H1 (cell line): Measurements from ENCODE around the gene BSDC1. TPM values are rescaled to one million over a fixed set of nuclear protein-coding genes. Genes with fewer than 3 reads are reported as not detected.

Source experiments
- CTCF ChIA-PET: fragments of 300-600 bp; sonication (Branson Sonifier 250); formaldehyde crosslinking; loops from one replicate; lab custom pipeline; 2021; ENCODE audit not compliant: partially characterized antibody; lab: Charles Lee
- POLR2A ChIA-PET: fragments of 300-600 bp; sonication (Branson Sonifier 250); formaldehyde crosslinking; loops from one replicate; lab custom pipeline; 2021; ENCODE audit warnings: inconsistent platforms; ENCODE audit not compliant: partially characterized antibody; lab: Charles Lee
- DNase-seq, 2 experiments: peaks; one replicate each; pipeline versions ENCODE4 v3.0.0 to v3.0.0-alpha.2; 2010 to 2022; ENCODE audit warnings: low spot score in 2 of 2, low read depth in 1 of 2, mixed read lengths in 1 of 2
- FAIRE-seq: peaks from 2 replicates; lab custom pipeline; 2011; peaks lifted over from hg19 to GRCh38; lab: Jason Lieb, UNC
- H2AFZ ChIP-seq: 2 replicates; pipeline ENCODE4 v1.8.1; 2012; ENCODE audit warnings: low read length, inconsistent platforms
- H2AK5ac ChIP-seq: 2 replicates; pipeline ENCODE4 v1.6.1; 2013; ENCODE audit warnings: low read depth, low read length
- H2BK120ac ChIP-seq: replicated peaks from 2 replicates; pipeline ENCODE3; 2013; ENCODE audit warnings: low read depth, low read length, inconsistent platforms
- H2BK12ac ChIP-seq: 2 replicates; pipeline ENCODE4 v1.6.1; 2013; ENCODE audit warnings: low read depth, low read length
- H2BK15ac ChIP-seq: 2 replicates; pipeline ENCODE4 v1.6.1; 2013; ENCODE audit warnings: low read length
- H2BK20ac ChIP-seq: 2 replicates; pipeline ENCODE4 v1.6.1; 2013; ENCODE audit warnings: low read length
- H2BK5ac ChIP-seq: 2 replicates; pipeline ENCODE4 v1.6.1; 2013; ENCODE audit warnings: low read depth, low read length
- H3K14ac ChIP-seq: 2 replicates; pipeline ENCODE4 v1.6.1; 2013; ENCODE audit warnings: inconsistent platforms; ENCODE audit not compliant: insufficient read length
- H3K18ac ChIP-seq: 2 replicates; pipeline ENCODE4 v1.6.1; 2013; ENCODE audit warnings: low read length; ENCODE audit errors: extremely low read depth
- H3K23ac ChIP-seq: 2 replicates; pipeline ENCODE4 v1.6.1; 2013; ENCODE audit warnings: inconsistent platforms; ENCODE audit not compliant: insufficient read length
- H3K23me2 ChIP-seq: 2 replicates; pipeline ENCODE4 v1.6.1; 2013; ENCODE audit warnings: low read depth, low read length
- H3K27ac ChIP-seq: 2 replicates; pipeline ENCODE4 v1.6.1; 2011; ENCODE audit warnings: low read depth, low read length, inconsistent platforms
- H3K27me3 ChIP-seq, 4 experiments: replicated peaks in 1 of 4; 1 replicate in 1 of 4; 2 replicates in 3 of 4; pipeline versions ENCODE4 v1.6.1 to v1.8.1; 2011 to 2013; ENCODE audit warnings: low read length in 3 of 4, mild to moderate bottlenecking in 3 of 4, inconsistent platforms in 2 of 4, mixed read lengths in 2 of 4, moderate library complexity in 1 of 4; ENCODE audit not compliant: control insufficient read depth in 3 of 4, insufficient read depth in 3 of 4; ENCODE audit errors: extremely low read depth in 1 of 4
- H3K36me3 ChIP-seq, 4 experiments: 2 replicates each; pipeline versions ENCODE4 v1.6.1 to v1.8.1; 2011 to 2013; ENCODE audit warnings: mild to moderate bottlenecking in 4 of 4, low read length in 3 of 4, moderate library complexity in 2 of 4, control low read depth in 1 of 4, inconsistent platforms in 1 of 4; ENCODE audit not compliant: insufficient read depth in 4 of 4, control insufficient read depth in 2 of 4
- H3K4ac ChIP-seq: replicated peaks from 2 replicates; pipeline ENCODE3; 2013; ENCODE audit warnings: low read length, low read depth, mixed read lengths, inconsistent platforms; ENCODE audit not compliant: insufficient read length
- H3K4me1 ChIP-seq, 4 experiments: replicated peaks in 1 of 4; 1 replicate in 1 of 4; 2 replicates in 3 of 4; pipeline versions ENCODE4 v1.6.1 to v1.8.1; 2011 to 2013; ENCODE audit warnings: low read length in 3 of 4, inconsistent platforms in 2 of 4, mixed read lengths in 1 of 4; ENCODE audit not compliant: insufficient read depth in 4 of 4, control insufficient read depth in 3 of 4
- H3K4me2 ChIP-seq, 2 experiments: 2 replicates each; pipeline versions ENCODE4 v1.6.1 to v1.8.1; 2011 to 2013; ENCODE audit warnings: low read depth in 2 of 2, low read length in 2 of 2, control low read depth in 1 of 2, inconsistent platforms in 1 of 2, mild to moderate bottlenecking in 1 of 2; ENCODE audit not compliant: insufficient read depth in 1 of 2
- H3K4me3 ChIP-seq, 4 experiments: fragments of 200-600, 300-600 bp in 1 of 4; sonication (generic), shearing (Covaris generic), sonication (Bioruptor Twin) in 1 of 4; 2 replicates each; pipeline versions ENCODE4 v1.5.1 to v1.8.1; 2011 to 2016; ENCODE audit warnings: low read length in 4 of 4, low read depth in 3 of 4, control low read depth in 2 of 4, inconsistent platforms in 2 of 4, mild to moderate bottlenecking in 2 of 4, mixed read lengths in 1 of 4, moderate library complexity in 1 of 4; ENCODE audit not compliant: insufficient read depth in 2 of 4; ENCODE audit errors: extremely low read depth in 1 of 4
- H3K56ac ChIP-seq: replicated peaks from 2 replicates; pipeline ENCODE3; 2013; ENCODE audit warnings: low read depth, mild to moderate bottlenecking, mixed read lengths, low read length, inconsistent platforms; ENCODE audit not compliant: insufficient read length
- H3K79me1 ChIP-seq: 2 replicates; pipeline ENCODE4 v1.6.1; 2013; ENCODE audit warnings: low read depth, low read length, control low read depth
- H3K79me2 ChIP-seq, 2 experiments: 2 replicates each; pipeline versions ENCODE4 v1.6.1 to v1.8.1; 2012 to 2013; ENCODE audit warnings: low read length in 2 of 2, mild to moderate bottlenecking in 2 of 2, inconsistent platforms in 1 of 2; ENCODE audit not compliant: insufficient read depth in 2 of 2, control insufficient read depth in 1 of 2
- H3K9ac ChIP-seq, 4 experiments: replicated peaks in 1 of 4; 1 replicate in 1 of 4; 2 replicates in 3 of 4; pipeline versions ENCODE4 v1.6.1 to v1.8.1; 2011 to 2013; ENCODE audit warnings: low read depth in 3 of 4, low read length in 3 of 4, control low read depth in 2 of 4, mild to moderate bottlenecking in 2 of 4, moderate library complexity in 2 of 4, inconsistent platforms in 1 of 4; ENCODE audit errors: extremely low read depth in 1 of 4
- H3K9me3 ChIP-seq, 2 experiments: 2 replicates each; pipeline versions ENCODE4 v1.6.1 to v1.8.1; 2012 to 2013; ENCODE audit warnings: mild to moderate bottlenecking in 2 of 2, moderate library complexity in 2 of 2, control low read depth in 1 of 2, inconsistent platforms in 1 of 2, low read depth in 1 of 2, low read length in 1 of 2, mixed read lengths in 1 of 2; ENCODE audit not compliant: insufficient read depth in 2 of 2
- H4K20me1 ChIP-seq, 2 experiments: replicated peaks in 1 of 2; 2 replicates each; pipeline versions ENCODE3 to v1.8.1; 2011 to 2013; ENCODE audit warnings: inconsistent platforms in 2 of 2, low read length in 2 of 2, mild to moderate bottlenecking in 1 of 2; ENCODE audit not compliant: insufficient read depth in 2 of 2, control insufficient read depth in 1 of 2
- H4K5ac ChIP-seq: 2 replicates; pipeline ENCODE4 v1.6.1; 2013; ENCODE audit warnings: low read length, low read depth, mixed read lengths, inconsistent platforms; ENCODE audit not compliant: insufficient read length
- H4K8ac ChIP-seq: 2 replicates; pipeline ENCODE4 v1.8.0; 2013; ENCODE audit warnings: mild to moderate bottlenecking, moderate library complexity, low read length, inconsistent platforms; ENCODE audit not compliant: insufficient read depth; ENCODE audit errors: extremely low read depth
- H4K91ac ChIP-seq: replicated peaks from 2 replicates; pipeline ENCODE3; 2013; ENCODE audit warnings: low read length, mixed read lengths, inconsistent platforms; ENCODE audit not compliant: insufficient read length
- FOSL1 ChIP-seq: IDR thresholded peaks from 2 replicates; pipeline ENCODE4 v1.6.1; 2011; ENCODE audit warnings: mild to moderate bottlenecking, low read depth, low read length, moderate library complexity; ENCODE audit not compliant: insufficient read depth
- KDM5A ChIP-seq: fragments of 200-600 bp; IDR thresholded peaks from 2 replicates; pipeline ENCODE4 v1.7.1; 2012; ENCODE audit warnings: mild to moderate bottlenecking, low read length, inconsistent platforms, mixed read lengths
- POLR2AphosphoS5 ChIP-seq: IDR thresholded peaks from 2 replicates; pipeline ENCODE4 v1.6.1; 2011; ENCODE audit warnings: low read depth, low read length
- WGBS, 2 experiments: shearing (Covaris generic) in 1 of 2; methylation state at CpG; one replicate each; pipeline versions ENCODE4 v1.1.6 to v1.1.7; 2013 to 2015; ENCODE audit warnings: low lambda C conversion rate in 2 of 2, mixed read lengths in 2 of 2, inconsistent platforms in 1 of 2, low coverage in 1 of 2, missing lambda C conversion rate in 1 of 2; ENCODE audit not compliant: insufficient replicate concordance in 2 of 2, insufficient coverage in 1 of 2, insufficient read length in 1 of 2; ENCODE audit errors: extremely low coverage in 1 of 2, missing lambda C conversion rate in 1 of 2; 5-methylcytosine and 5-hydroxymethylcytosine counted together
- polyA plus RNA-seq, 7 experiments: library from polyadenylated mRNA; depleted of rRNA in 3 of 7; stranded (reverse) in 5 of 7; unstranded in 2 of 7; fragments of >200 nt in 5 of 7; fragments of 200-250 nt in 2 of 7; gene quantifications; 1 replicate in 5 of 7; 2 replicates in 1 of 7; 4 replicates in 1 of 7; pipeline versions ENCODE4 v1.2.1 to v1.2.3, GENCODE V29; 2011 to 2013; ENCODE audit warnings: missing spikeins in 2 of 7, mixed read lengths in 2 of 7
- total RNA-seq: library from RNA; stranded (reverse); fragmentation: NEBNext Ultra II Directional; extraction: Animal tissue kit (Norgen Biotek cat#: 25700); gene quantifications from 2 replicates; pipeline ENCODE4 v1.2.1, GENCODE V29; 2021

The BSDC1 gene
- total and polyA plus RNA-seq, 2 of the 8 experiments (the other 6 are each of a cell fraction or from before 2014, with no cell fraction given), result 24.8 to 40.7 TPM

- H2BK12ac ChIP-seq, result peak overlapping the region; percentile 27; the same call in 1 of the 2 replicates
- H3K4ac ChIP-seq, result no peak overlapping the region
- H2AFZ ChIP-seq, result no peak overlapping the region
- no peak overlapping the region for H3K18ac ChIP-seq
- 0 out of 2 replicates have a peak overlapping the region, but pooled peaks have one; percentile 81 for H2BK15ac ChIP-seq
- CTCF ChIA-PET, result interaction anchor here (1.7 kb wide), 1 partner anchor 17 kb away, joined by 3 read pairs; no protein-coding TSS in a partner anchor
- H3K56ac ChIP-seq, result no peak overlapping the region
- no peak overlapping the region for H3K27ac ChIP-seq
- no peaks in the 10 kb centered on the region for H3K9me3 ChIP-seq
- no peak overlapping the region for H2BK120ac ChIP-seq
- no peak overlapping the region for H4K5ac ChIP-seq
- no peak overlapping the region for H3K9ac ChIP-seq
- no peak overlapping the region for H3K4me2 ChIP-seq
- WGBS, 2 experiments, result 92% methylated on average over 5 of the region's 5 CpGs; no CpG with 5 or more reads in 1 of the 2 experiments
- POLR2A ChIA-PET, result interaction anchor here (0.6 to 17.1 kb wide), 4 partner anchors 6 to 239 kb away, joined by 3 to 321 read pairs (median 163); partner anchors contain the start of gene MARCKSL1
- H3K23ac ChIP-seq, result no peak overlapping the region
- H4K20me1 ChIP-seq, result peaks cover 0 to 2% of the 10 kb centered on the region in 2 experiments
- H2BK5ac ChIP-seq, result no peak overlapping the region
- H3K79me1 ChIP-seq, result peaks cover 2% of the 10 kb centered on the region; the same call in 1 of the 2 replicates
- TF ChIP-seq POLR2AphosphoS5, result no peak
- TF ChIP-seq KDM5A, result no peak
- no peak for TF ChIP-seq FOSL1
- peaks cover 0 to 5% (median under 1%) of the 10 kb centered on the region in 4 experiments; a peak in 4 of 8 replicates for H3K36me3 ChIP-seq
- H2BK20ac ChIP-seq, result no peak overlapping the region
- no peak for DNase-seq
- no peak overlapping the region for H4K8ac ChIP-seq
- H3K79me2 ChIP-seq, result peaks cover 3 to 8% of the 10 kb centered on the region in 2 experiments; a peak in 3 of 4 replicates
- no peak for FAIRE-seq
- peaks cover 0 to 21% (median 16%) of the 10 kb centered on the region in 4 experiments; a peak in 6 of 7 replicates for H3K4me1 ChIP-seq
- no peak overlapping the region for H2AK5ac ChIP-seq
- H3K27me3 ChIP-seq, result peaks cover 0 to 7% (median 2%) of the 10 kb centered on the region in 4 experiments; a peak in 4 of 7 replicates
- H3K4me3 ChIP-seq, result no peak overlapping the region
- no peak overlapping the region for H3K14ac ChIP-seq
- H4K91ac ChIP-seq, result no peak overlapping the region
- peaks cover 8% of the 10 kb centered on the region; the same call in 1 of the 2 replicates for H3K23me2 ChIP-seq
Measured at GRCh38 chr1:32339363-32339978, 54.8 kb downstream of the BSDC1 start.
